Stimulated activated CD8-positive, alpha-beta memory T cell treated with anti-CD3 and anti-CD28 coated beads, Interleukin-12 subunit alpha, Interleukin-12 subunit beta, amount 100 ng/mL, for 24 hours (primary cell): ENCODE measurements around the gene NEURL2.

Source experiments
- DNase-seq: peaks from one replicate; pipeline ENCODE4 v3.0.0-alpha.2; 2020; ENCODE audit errors: extremely low read depth

The NEURL2 gene

DNA sequence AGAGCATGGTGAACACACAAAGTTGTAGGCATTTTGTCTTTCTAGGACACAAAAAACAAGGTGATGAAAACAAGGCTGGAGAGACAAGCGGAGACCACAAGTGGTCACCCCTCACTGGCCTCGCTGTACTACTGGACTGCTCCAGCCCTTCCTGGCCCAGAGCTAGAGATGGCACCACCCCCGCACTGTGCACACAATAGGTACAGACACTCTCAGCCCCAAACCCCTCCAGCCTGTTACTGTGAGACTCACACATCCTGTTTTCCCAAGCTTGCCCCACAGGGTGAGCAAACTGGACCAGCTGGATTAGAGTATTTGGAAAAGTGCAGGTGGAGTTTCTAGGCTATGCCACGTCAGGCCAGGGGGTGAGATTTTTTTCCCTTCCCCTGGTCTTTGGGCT lies 18.4 kb downstream of the NEURL2 start:
- no peak for DNase-seq

DNA sequence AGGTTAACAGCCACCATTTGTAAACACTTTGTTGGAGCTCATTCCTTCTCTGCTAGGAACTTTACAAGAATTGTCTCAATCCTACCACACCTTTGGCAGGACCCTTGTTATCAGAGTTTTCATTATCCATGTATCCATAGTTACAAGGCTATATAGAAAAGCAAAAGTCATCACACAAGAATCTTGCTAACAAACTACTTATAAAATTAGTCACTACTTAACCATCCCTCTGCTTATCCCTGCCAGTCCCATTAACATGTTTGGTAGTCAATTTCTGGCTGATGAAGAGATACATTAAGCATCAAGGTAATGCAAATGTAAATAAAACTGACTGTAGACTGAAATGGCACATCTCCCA lies 23.2 kb downstream of the NEURL2 start:
- no peak for DNase-seq

DNA sequence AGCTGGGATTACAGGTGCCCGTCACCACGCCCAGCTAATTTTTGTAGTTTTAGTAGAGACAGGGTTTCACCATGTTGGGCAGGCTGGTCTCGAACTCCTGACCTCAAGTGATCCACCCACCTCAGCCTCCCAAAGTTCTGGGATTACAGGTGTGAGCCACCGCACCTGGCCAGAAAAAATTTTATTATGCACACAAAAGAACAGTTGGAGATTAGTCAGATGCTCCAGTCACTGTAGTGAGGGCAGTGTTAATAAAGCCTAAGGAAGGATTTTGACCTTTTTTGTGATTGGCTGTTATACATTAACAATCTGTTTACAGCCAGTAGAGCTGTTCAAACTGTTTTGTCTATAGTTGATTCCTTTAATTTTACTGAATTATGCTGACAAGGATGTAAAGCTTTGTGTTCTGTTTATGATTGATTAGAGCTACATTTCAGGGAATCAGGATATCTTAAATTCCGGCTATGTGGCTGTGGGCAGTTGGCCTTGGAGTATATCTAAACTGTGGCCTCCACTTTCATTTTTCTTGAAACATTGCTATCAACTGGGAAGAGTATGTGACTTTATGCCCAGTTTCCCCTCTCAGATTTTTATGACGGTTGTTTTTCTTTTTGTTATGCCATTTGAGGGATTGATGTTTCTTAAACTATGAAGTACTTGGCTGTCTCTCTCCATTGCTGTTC lies 23.7 kb downstream of the NEURL2 start:
- DNase-seq: no peak

DNA sequence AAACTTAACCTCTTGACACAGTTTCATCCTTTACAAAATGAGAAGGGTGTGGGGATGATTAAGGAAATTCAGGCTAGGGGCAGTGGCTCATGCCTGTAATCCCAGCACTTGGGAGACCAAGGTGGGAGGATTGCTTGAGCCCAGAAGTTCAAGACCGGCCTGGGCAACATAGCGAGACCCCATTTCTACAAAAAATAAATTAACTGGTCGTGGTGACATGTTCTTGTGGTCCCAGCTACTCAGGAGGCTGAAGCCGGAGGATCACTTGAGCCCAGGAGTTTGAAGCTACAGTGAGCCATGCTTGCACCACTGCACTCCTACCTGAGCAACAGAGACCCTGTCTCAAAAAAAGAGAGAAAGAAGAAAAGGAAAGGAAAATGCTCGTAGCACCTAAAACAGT lies 24.6 kb downstream of the NEURL2 start:
- no peak for DNase-seq

DNA sequence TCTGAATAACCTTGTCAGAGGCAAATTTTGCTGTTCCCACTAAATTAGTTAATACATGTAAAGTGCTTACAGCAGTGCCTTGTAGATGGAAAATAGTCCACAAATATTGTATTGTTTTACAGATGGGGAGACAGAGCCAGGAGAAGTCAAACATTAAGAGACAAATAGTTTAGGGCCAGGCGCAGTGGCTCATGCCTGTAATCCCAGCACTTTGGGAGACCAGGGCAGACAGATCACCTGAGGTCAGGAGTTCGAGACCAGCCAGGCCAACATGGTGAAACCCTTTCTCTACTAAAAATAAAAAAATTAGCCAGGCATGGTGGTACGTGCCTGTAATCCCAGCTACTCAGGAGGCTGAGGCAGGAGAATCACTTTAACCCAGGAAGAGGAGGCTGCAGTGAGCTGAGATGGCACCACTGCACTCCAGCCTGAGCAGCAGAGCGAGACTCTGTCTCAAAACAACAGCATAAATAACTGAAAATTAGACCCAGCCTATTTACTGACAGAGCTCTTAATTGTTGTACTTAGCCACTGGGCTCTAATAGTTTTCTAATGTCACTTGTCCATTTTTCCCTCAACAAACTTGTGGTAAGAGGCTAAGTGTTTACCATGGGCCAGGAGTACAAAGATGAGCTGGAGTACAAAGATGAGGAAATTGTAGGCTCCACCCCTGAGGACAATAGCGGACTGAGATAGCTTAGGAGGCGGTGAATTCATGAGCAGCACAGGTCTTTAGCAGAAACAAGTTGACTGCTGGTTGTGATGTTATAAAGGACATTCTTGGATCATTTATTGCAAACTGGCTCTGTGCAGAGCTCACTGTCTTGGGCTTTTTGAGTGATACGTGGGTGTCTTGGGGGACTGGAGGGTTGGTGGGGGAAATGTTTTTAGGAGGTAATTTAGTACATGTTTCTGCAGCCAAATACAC lies 27.2 kb downstream of the NEURL2 start:
- no peak for DNase-seq

DNA sequence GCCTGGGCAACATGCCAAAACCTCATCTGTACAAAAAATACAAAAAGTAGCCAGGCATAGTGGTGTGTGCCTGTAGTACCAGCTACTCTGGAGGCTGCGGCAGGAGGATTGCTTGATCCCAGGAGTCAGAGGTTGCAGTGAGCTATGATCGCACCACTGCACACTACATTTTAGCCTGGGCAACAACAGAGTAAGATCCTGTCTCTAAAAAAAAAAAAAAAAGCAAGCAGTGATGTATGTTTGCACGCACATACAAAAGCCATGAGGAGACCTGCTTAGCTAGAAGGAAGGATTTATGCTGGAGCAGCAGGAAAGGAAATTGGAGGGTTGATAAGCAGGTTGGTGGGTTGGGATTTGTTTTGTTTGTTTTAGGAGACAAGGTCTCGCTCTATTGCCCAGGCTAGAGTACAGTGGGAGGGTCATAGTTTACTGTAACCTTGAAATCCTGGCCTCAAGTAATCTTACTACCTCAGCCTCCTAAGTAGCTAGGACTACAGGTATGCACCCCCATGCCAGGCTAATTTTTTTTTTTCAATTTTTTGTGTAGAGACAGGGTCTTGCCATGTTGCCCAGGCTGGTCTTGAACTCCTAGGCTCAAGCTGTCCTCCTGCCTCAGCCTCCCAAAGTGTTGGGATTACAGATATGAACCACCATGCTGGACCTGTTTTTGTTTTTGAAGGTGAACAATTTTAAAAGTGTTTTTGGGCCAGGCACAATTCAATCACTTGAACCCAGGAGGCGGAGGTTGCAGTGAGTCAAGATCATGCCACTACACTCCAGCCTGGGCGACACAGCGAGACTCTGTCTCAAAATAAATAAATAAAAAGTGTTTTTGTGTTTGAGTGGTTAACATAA lies 29.6 kb downstream of the NEURL2 start:
- DNase-seq: no peak

DNA sequence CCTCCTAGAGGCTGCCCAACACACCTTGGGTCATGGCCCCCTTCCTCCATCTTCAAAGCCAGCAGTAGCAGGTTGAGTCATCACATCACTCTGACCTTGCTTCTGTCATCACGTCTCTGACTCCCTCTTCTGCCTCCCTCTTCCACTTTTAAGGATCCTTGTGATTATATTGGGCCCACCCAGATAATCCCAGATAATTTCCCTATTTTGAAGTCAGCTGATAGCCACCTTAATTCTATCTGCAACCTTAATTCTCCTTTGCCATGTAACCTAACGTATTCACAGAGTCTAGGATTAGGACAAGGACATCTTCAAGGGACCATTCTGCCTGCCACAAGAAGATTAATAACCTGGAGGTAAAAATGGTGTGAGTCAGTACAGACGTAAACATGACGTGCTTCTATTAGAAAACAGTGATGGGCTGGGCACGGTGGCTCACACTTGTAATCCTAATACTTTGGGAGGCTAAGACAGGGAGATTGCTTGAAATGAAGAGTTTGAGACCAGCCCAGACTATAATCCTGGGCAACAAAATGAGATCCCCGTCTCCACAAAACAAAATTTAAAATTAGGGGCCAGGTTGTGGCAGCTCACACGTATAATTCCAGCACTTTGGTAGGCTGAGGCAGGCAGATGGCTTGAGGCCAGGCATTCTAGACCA lies 30.3 kb downstream of the NEURL2 start:
- no peak for DNase-seq

DNA sequence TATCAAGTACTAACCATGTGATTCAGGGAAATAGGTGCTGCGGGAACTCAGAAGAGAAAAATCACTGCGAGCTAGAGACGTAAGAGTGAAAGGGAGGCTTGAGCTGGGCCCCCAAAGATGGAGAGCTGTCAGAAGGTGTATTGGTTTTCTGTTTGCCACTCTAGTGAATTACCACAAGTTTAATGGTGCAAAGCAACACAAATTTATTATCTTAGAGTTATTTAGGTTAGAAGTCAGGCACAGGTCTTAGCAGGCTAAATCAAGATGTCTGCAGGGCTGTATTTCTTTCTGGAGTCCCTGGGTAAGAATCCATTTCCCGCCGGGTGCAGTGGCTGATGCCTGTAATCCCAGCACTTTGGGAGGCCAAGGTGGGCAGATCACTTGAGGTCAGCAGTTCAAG lies 31.1 kb downstream of the NEURL2 start:
- no peak for DNase-seq

DNA sequence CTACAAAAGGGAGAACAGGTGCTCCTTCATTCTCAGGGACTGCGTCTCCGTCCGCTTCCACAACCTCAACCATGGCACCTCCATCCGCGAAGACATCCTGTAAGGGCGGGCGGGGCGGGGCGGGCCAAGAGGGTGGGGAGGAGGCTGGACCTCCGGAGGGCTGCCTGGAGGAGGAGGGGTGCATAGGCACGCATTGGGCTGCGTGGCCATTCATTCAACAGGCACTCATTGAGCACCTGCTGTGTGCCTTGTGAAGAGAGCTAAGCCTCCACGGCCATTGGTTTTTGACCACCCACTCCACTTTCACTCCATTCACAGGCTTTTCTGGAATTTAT lies 33.2 kb downstream of the NEURL2 start:
- no peak for DNase-seq

DNA sequence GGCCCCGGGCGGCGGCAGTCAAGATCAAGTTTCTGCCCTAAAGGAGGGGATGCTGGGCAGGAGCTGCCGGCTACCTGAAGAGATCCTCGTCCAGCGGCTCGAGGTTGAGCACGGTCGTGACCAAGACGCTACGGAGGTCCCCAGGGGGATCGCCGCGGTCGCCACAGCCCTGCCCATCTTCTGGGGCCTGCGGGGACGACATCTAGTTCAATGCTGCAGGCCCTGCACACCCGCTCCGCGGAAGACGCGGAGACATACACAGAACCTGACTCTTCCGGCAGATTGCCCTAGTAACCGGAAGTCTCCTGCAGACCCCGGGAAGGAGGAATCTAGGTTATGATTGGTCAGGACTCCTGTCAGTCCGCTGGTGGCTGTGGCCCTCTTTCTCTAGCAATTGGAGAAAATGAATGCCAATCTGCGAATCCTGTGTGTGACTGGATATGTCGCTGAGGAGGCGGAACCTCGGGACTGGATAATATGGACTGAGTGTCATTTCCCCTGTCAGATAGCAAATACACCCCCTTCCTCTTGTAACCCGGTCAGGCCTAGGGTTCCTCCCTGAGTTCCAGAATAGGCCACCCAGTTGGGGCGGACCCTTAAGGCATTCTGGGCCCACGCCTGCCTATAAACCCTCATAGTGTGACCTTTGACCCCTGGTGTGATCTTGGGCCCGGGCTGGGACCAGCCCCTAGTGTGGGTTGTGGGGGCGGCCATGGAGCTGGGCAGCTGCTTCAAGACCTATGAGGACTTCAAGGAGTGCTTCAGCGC lies 33.7 kb downstream of the NEURL2 start, which contains the start of the genes ACOT8 and ZSWIM3:
Gene ACOT8, minus strand, starts transcription at position 279 of the 768 bp plus-strand sequence. Its CDS starts 77 bp downstream, at position 202.
Gene ZSWIM3, plus strand, starts transcription at position 501 of the 768 bp plus-strand sequence. Its CDS starts 212 bp downstream, at position 713.
- peak; percentile 88 for DNase-seq

DNA sequence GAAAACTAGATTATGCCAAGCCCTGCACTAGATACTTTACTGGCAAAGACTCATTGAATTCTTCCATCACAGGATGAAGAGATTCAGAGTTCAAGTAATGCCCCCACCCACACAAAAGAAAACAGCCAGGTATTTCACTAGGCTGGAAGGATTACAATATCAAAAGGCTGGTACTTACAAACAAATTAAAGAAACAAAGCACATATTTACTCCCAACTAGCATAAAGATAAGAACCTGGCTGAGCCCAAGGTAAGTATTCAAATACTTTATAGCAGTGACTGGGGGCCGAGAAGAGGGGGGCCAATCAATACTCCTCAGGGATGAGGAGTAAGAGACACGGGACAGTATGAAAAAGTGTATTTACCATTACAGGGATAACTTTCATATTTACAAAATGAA lies 37.5 kb downstream of the NEURL2 start:
- DNase-seq: no peak

DNA sequence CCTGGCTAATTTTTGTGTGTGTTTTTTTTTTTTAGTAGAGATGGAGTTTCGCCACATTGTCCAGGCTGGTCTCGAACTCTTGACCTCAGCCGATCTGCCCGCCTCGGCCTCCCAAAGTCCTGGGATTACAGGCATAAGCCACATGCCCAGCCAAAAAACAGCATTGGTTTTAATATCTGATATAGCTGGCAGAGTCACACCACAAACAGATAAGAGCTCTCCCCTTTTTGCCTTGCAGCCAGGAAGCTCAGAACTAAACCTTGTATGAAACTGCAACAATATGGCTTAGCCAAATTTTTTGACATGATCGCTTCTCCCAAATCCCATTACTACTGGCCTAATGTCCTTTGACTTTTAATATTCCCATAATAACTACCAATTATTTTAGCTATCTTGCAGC lies 38.7 kb downstream of the NEURL2 start:
- no peak for DNase-seq

DNA sequence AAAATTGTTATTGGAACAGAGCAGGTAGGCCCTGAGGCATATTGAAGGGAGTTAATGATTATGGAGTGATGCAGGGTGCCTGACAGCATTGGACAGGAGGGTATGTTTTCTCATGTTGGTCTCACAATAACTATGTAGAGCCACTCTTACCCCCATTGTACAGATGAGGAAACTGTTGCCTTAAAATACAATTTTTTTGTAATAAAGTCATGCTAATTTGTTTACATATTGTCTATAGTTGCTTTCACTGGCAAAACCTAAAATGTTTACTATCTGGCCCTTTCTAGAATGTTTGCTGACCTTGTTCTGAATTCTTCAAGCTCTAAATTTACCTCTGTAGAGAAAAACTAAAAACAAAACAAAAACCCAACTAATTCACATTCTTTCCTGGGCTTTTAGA lies 39.5 kb downstream of the NEURL2 start:
- no peak for DNase-seq

DNA sequence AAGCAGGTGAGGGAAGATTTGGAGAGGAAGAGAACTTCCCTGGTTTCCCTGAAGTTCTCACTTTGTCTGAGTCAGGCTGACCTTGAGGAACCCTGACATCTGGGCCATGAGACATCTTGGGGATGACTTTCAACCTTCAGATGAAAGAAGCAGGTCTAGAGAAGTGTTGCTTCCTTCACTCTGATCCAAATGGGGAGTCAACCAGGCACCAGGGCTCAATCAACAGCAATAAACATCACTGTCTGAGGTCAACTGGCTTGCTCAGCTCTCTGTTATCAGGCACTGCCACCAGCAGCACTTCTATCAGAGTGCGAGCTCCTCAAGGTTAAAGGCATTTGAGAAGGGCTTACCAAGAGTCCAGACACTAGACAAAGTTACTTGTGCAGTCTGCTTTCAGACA lies 40.1 kb downstream of the NEURL2 start:
- no peak for DNase-seq

DNA sequence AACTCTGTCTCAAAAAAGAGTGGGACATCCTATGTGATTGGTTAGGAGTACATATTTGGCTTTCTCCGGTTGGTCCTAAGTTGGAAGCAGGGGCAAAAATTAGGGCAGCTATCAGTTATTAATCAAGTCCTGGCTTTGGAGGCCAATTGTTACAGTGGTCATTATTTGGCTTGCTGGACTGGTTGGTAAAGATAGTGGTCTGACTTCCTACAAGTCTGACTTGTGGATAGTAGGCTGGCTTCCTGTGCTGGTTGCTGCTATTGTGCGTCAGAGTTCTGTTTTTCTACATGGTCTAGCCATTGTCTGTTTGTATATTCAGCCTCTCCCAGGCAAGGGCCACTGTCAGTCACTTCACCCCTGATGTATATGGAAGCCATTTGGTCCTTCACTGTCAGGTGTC lies 40.8 kb downstream of the NEURL2 start:
- no peak for DNase-seq

DNA sequence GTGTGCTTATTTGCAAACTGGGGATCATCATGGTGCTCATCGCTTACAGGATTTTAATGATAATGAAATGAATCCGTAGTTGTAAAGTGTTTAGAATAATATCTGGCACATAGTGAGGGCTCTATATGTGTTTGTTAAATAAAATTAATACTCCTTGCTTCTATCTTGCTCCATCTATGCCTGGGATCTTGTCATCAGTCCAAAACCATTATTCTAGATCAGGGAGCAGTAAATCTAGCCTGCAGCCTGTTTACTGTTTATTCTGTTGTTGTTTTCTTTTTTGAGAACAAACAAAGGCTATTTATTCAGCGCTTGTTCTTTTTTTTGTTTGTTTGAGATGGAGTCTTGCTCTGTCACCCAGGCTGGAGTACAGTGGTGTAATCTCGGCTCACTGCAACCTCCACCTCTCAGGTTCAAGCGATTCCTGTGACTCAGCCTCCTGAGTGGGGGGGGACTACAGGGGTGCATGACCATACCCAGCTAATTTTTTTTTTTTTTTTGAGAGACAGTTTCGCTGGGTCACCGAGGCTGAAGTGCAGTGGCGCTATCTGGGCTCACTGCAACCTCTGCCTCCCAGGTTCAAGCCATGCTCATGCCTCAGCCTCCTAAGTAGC lies 41.9 kb downstream of the NEURL2 start:
- no peak for DNase-seq

DNA sequence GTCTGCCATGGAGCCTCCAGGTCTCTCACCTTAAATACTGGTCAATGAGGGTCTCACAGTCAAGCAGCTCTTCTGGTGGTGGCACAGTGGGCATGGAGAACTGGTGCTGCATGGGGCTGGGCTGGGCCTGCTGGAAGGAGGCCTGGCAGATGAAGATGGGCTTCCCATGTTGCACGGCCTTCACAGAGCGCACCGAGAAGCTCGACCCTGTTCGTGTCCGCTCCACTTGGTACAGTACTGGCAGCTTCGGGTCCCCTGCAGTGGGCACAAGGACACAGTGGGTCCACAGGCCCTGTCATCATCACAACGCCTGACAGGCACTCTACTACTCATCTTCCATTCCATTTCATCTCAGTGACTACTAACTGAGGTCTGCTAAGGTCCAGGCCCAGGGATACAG lies 42.6 kb downstream of the NEURL2 start:
- no peak for DNase-seq

DNA sequence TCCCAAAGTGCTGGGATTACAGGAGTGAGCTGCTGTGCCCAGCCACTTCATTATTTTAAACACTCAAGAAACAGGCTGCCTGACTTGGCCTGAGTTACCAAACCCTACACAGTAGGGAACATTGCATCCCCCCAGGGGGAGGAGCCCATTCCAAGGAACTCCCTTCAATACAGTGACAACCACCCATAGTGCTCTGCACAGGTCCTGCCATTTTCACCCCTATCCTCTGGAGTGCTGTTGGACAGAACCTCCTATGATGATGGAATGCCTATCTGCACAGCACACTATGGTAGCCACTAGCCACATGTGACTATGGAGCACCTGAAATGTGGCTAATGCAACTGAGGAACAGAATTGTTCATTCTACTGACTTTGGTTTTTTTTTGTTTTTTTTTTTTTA lies 45.6 kb downstream of the NEURL2 start:
- DNase-seq: no peak

DNA sequence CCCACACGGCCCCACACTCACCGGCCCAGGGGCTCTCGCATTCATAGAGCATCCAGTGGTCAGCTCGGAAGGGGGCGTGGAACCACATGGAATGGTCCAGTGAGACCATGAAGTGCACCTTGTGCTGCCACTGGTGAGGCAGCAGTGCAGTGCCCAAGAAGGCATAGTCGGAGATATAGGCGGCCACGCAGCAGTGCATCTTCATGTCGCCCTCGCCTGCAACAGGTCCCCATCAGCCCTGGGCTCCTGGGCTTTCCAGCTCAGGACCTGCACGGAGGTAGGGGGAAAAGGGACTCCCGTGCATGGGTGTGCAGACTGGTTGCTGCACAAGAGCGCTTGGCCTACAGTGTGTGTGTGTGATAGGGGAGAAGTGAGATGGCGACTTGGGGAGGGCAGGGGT lies 47.5 kb downstream of the NEURL2 start:
- DNase-seq: no peak

DNA sequence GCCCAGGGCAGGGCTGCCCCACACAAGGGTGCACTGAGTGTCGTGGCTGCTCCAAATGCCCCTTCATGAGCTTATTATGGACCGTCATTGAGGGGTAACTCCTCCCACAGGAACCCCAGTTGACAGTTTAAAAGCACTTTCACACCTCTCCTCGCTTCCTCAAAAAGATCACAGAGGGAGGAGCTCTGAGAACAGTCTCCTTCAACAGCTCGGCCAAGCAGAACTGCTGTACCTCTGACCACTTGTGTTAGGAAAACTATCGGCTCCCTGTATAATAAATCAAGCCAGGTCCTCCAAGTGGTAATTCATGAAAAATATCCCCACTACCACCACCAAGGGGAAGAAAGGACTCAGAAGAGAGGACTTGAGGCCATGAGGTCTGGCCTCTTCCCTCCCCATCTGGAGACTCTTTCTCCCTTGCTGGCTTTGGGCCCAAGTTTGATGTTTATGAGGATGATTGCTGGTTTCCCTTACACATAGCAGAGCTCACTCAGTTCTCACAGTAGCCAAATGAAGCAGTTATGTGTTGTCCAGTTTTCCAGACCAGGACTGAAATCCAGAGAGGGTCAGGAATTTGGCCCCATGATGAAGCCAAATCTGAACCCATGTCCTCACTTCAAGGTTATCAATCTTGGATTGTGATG lies 48.7 kb downstream of the NEURL2 start:
- DNase-seq: no peak
